K562 (cell line): ENCODE results near the gene GBP7. TPM values are rescaled to one million over a fixed set of nuclear protein-coding genes. Genes with fewer than 3 reads are reported as not detected.

Source experiments
- ATAC-seq: fragments of 200-7000 bp; cut with Tn5 transposase; 3 replicates; pipeline ENCODE4 v1.9.1; 2020; ENCODE audit warnings: moderate library complexity
- BruUV-seq: library from RNA; stranded (reverse); fragments of 400-500 nt; replicated peaks from 2 replicates; lab custom pipeline; 2021; lab: Mats Ljungman, UMichigan
- CTCF ChIA-PET: fragments of 300-600 bp; formaldehyde crosslinking; extraction: SDS; loops from one replicate; lab custom pipeline; 2021; ENCODE audit warnings: low intra/inter-chr PET ratio; lab: Yijun Ruan, JAX
- POLR2A ChIA-PET: fragments of 300-600, 350-650 bp; sonication (Branson Sonifier 250); formaldehyde crosslinking; extraction: SDS; loops from one replicate; lab custom pipeline; 2021; ENCODE audit warnings: antibody characterized with exemption, inconsistent platforms; lab: Yijun Ruan, JAX
- DNase-seq, 4 experiments: peaks; one replicate each; pipeline versions ENCODE4 v3.0.0 to v3.0.0-alpha.2; 2011 to 2018; ENCODE audit warnings: low spot score in 3 of 4, mixed read lengths in 3 of 4; ENCODE audit errors: extremely low read depth in 1 of 4
- FAIRE-seq: peaks from 2 replicates; lab custom pipeline; 2011; peaks lifted over from hg19 to GRCh38; lab: Jason Lieb, UNC
- H2AFZ ChIP-seq: 2 replicates; pipeline ENCODE4 v1.6.0; 2011; ENCODE audit warnings: low read depth, low read length, control low read depth, inconsistent platforms
- H3K27ac ChIP-seq: fragments of 200-600 bp; 3 replicates; pipeline ENCODE4 v1.8.0; 2011; ENCODE audit warnings: low read depth, mild to moderate bottlenecking, control low read depth, inconsistent platforms, low read length, moderate library complexity, mixed read lengths; ENCODE audit errors: extremely low read depth
- H3K27me3 ChIP-seq, 2 experiments: fragments of 300-600 bp in 1 of 2; 2 replicates in 1 of 2; 3 replicates in 1 of 2; pipeline versions ENCODE4 v1.6.0 to v1.8.0; 2011; ENCODE audit warnings: inconsistent platforms in 2 of 2, low read length in 2 of 2, mild to moderate bottlenecking in 1 of 2, mixed read lengths in 1 of 2, moderate library complexity in 1 of 2; ENCODE audit not compliant: control insufficient read depth in 2 of 2, insufficient read depth in 2 of 2
- H3K36me3 ChIP-seq: fragments of 300-600 bp; 3 replicates; pipeline ENCODE4 v1.8.0; 2011; ENCODE audit warnings: mild to moderate bottlenecking, low read length, inconsistent platforms; ENCODE audit not compliant: control insufficient read depth, insufficient read depth
- H3K4me1 ChIP-seq, 2 experiments: fragments of 200-600 bp in 1 of 2; replicated peaks in 1 of 2; 2 replicates in 1 of 2; 3 replicates in 1 of 2; pipeline versions ENCODE4 v1.5.1 to v1.8.0; 2011; ENCODE audit warnings: inconsistent platforms in 2 of 2, low read length in 2 of 2, mild to moderate bottlenecking in 1 of 2, mixed read lengths in 1 of 2, moderate library complexity in 1 of 2; ENCODE audit not compliant: control insufficient read depth in 2 of 2, insufficient read depth in 2 of 2
- H3K4me2 ChIP-seq: 2 replicates; pipeline ENCODE4 v1.6.1; 2011; ENCODE audit warnings: low read length, control low read depth, inconsistent platforms, mixed read lengths; ENCODE audit not compliant: insufficient read depth
- H3K4me3 ChIP-seq: fragments of 200-600 bp; sonication (generic), shearing (Covaris generic); 2 replicates; pipeline ENCODE4 v1.5.1; 2016; ENCODE audit warnings: control low read depth, inconsistent platforms
- H3K79me2 ChIP-seq: fragments of 200-600 bp; 3 replicates; pipeline ENCODE4 v1.8.0; 2011; ENCODE audit warnings: low read length, inconsistent platforms; ENCODE audit not compliant: control insufficient read depth, insufficient read depth
- H3K9ac ChIP-seq, 2 experiments: 2 replicates each; pipeline versions ENCODE4 v1.6.0 to v1.6.1; 2011; ENCODE audit warnings: low read depth in 2 of 2, low read length in 2 of 2, control low read depth in 1 of 2, inconsistent platforms in 1 of 2, mild to moderate bottlenecking in 1 of 2, mixed read lengths in 1 of 2; ENCODE audit not compliant: insufficient read depth in 1 of 2
- H3K9me1 ChIP-seq: one replicate; pipeline ENCODE4 v1.6.0; 2011; ENCODE audit warnings: inconsistent platforms, mild to moderate bottlenecking, low read length, moderate library complexity; ENCODE audit not compliant: control insufficient read depth, insufficient read depth
- H3K9me3 ChIP-seq: replicated peaks from 2 replicates; pipeline ENCODE4 v1.5.1; 2011; ENCODE audit warnings: low read depth, low read length, inconsistent platforms; ENCODE audit not compliant: control insufficient read depth, insufficient read depth
- H4K20me1 ChIP-seq: replicated peaks from 2 replicates; pipeline ENCODE4 v1.6.1; 2011; ENCODE audit warnings: low read length, inconsistent platforms, mixed read lengths; ENCODE audit not compliant: control insufficient read depth, insufficient read depth
- BRD9 ChIP-seq: fragments of 450-650 bp; IDR thresholded peaks from 2 replicates; pipeline ENCODE4 v1.6.1; 2018; ENCODE audit warnings: low read depth; ENCODE audit not compliant: partially characterized antibody
- CBX5 ChIP-seq: IDR thresholded peaks from 2 replicates; pipeline ENCODE4 v1.6.1; 2014; ENCODE audit warnings: low read depth, borderline replicate concordance
- CC2D1A ChIP-seq: fragments of 450-650 bp; IDR thresholded peaks from 2 replicates; pipeline ENCODE4 v1.6.1; 2017; ENCODE audit warnings: mild to moderate bottlenecking
- ESRRA ChIP-seq: fragments of 450-650 bp; IDR thresholded peaks from 2 replicates; pipeline ENCODE4 v1.6.1; 2014; ENCODE audit warnings: low read depth, mild to moderate bottlenecking, moderate library complexity, borderline replicate concordance
- HLTF ChIP-seq: fragments of 450-650 bp; IDR thresholded peaks from 2 replicates; pipeline ENCODE4 v1.6.1; 2016
- HNRNPK ChIP-seq: fragments of 200-400 bp; formaldehyde crosslinking; IDR thresholded peaks from one replicate; pipeline ENCODE4 v1.6.1; 2018; ENCODE audit warnings: mild to moderate bottlenecking, low read depth, low read length; ENCODE audit not compliant: poor library complexity, severe bottlenecking
- IFI16 ChIP-seq: fragments of 250-450 bp; sonication (Bioruptor Pico); IDR thresholded peaks from 2 replicates; pipeline ENCODE4 v2.1.2; 2022; ENCODE audit warnings: mild to moderate bottlenecking, inconsistent platforms
- IRF1 ChIP-seq: sonication (generic); formaldehyde crosslinking; IDR thresholded peaks from 2 replicates; pipeline ENCODE4 v1.8.0; 2022; ENCODE audit warnings: missing genetic modification reagents, mild to moderate bottlenecking, borderline replicate concordance
- PPARD ChIP-seq: fragments of 250-450 bp; sonication (Bioruptor Pico); IDR thresholded peaks from 2 replicates; pipeline ENCODE4 v1.8.0; 2022; ENCODE audit warnings: inconsistent platforms, mild to moderate bottlenecking, moderate library complexity
- SAFB2 ChIP-seq: fragments of 200-400 bp; formaldehyde crosslinking; IDR thresholded peaks from 2 replicates; pipeline ENCODE4 v1.6.1; 2018; ENCODE audit warnings: borderline replicate concordance, low read length, low read depth, moderate library complexity; ENCODE audit not compliant: severe bottlenecking
- SMARCB1 ChIP-seq: IDR thresholded peaks from 2 replicates; pipeline ENCODE4 v1.6.1; 2011; ENCODE audit warnings: improper control_type of control experiment, low read depth; ENCODE audit not compliant: insufficient read length
- SRSF3 ChIP-seq: fragments of 200-400 bp; formaldehyde crosslinking; IDR thresholded peaks from 2 replicates; pipeline ENCODE4 v1.6.1; 2016; ENCODE audit warnings: mild to moderate bottlenecking, low read length, moderate library complexity; ENCODE audit not compliant: insufficient read depth
- THAP7 ChIP-seq: fragments of 250-450 bp; sonication (Bioruptor Pico); IDR thresholded peaks from 2 replicates; pipeline ENCODE4 v1.5.0; 2021
- ZNF511 ChIP-seq: sonication (generic); formaldehyde crosslinking; IDR thresholded peaks from 2 replicates; pipeline ENCODE4 v1.8.0; 2022; ENCODE audit warnings: mild to moderate bottlenecking, missing genetic modification reagents
- ZNF609 ChIP-seq: sonication (generic); formaldehyde crosslinking; IDR thresholded peaks from 2 replicates; pipeline ENCODE4 v1.8.1; 2023; ENCODE audit warnings: missing genetic modification reagents, mild to moderate bottlenecking, borderline replicate concordance
- ZNF79 ChIP-seq: fragments of 250-450 bp; sonication (Bioruptor Pico); IDR thresholded peaks from 2 replicates; pipeline ENCODE4 v1.4.0; 2020; ENCODE audit warnings: low read depth, mild to moderate bottlenecking, moderate library complexity
- WGBS: fragments of 100-300 bp; shearing (Covaris generic); methylation state at CpG from one replicate; pipeline ENCODE4 v1.1.6; 2016; ENCODE audit warnings: low coverage, mixed read lengths; ENCODE audit not compliant: insufficient coverage; ENCODE audit errors: missing lambda C conversion rate; 5-methylcytosine and 5-hydroxymethylcytosine counted together
- in situ Hi-C: fragments of 300-500 bp; cut with MboI; formaldehyde crosslinking; loops from 4 replicates; pipeline ENCODE4 v1.15.0; 2018; ENCODE audit warnings: inconsistent platforms, mixed read lengths
- intact Hi-C: fragments of 100-400 bp; cut with micrococcal nuclease; formaldehyde crosslinking; loops from 2 replicates; pipeline ENCODE4 v1.14.2; 2022
- polyA plus RNA-seq, 8 experiments: library from polyadenylated mRNA; depleted of rRNA in 4 of 8; stranded (reverse) in 5 of 8; unstranded in 3 of 8; fragments of >200 nt; fragmentation: Nextera tagmentation in 2 of 8; fragmentation: Illumina TruSeq in 1 of 8; extraction: Ambion mirVana in 2 of 8; extraction: Trizol in 1 of 8; gene quantifications; 2 replicates each; pipeline versions ENCODE4 v1.2.1 to v1.2.3, GENCODE V29; 2011 to 2014; ENCODE audit warnings: inconsistent platforms in 1 of 8, missing spikeins in 1 of 8
- total RNA-seq, 7 experiments: library from RNA; depleted of rRNA in 6 of 7; stranded (reverse); fragments of >200 nt in 6 of 7; fragmentation: Illumina TruSeq in 2 of 7; extraction: Trizol in 2 of 7; gene quantifications; 2 replicates each; pipeline versions ENCODE4 v1.2.1 to v1.2.3, GENCODE V29; 2011 to 2021; ENCODE audit warnings: low replicate concordance in 1 of 7

The GBP7 gene
- total and polyA plus RNA-seq, 9 of the 15 experiments (the other 6 are each of a cell fraction or from before 2014, with no cell fraction given) = 0.03 TPM; not detected in 8

- TF ChIP-seq IFI16 (CRISPR knock-in tag) (no peak), ESRRA (no peak), BRD9 (no peak), SMARCB1 (no peak), SRSF3 (no peak)
Measured at GRCh38 chr1:89198081-89198480, 22.3 kb upstream of the GBP7 start (continued).

GRCh38 chr1:89195476-89195875, 19.7 kb upstream of the GBP7 start:
- CTCF ChIA-PET = no interaction called here
- intact Hi-C loops = loop anchor here (10.0 kb wide), 1 partner anchor 159 kb away; no protein-coding TSS in a partner anchor
- 0% methylated on average over 3 of the region's 3 CpGs for WGBS
- DNase-seq (no peak), FAIRE-seq (no peak), ATAC-seq (no peak)
- Histone ChIP-seq H3K4me1 (no peaks in the 10 kb centered on the region), H3K36me3 (no peaks in the 10 kb centered on the region), H3K9me3 (no peaks in the 10 kb centered on the region), H3K4me2 (no peak overlapping the region), H3K4me3 (no peak overlapping the region), H3K9ac (no peak overlapping the region), H3K79me2 (no peaks in the 10 kb centered on the region), H2AFZ (no peak overlapping the region), H3K9me1 (no peaks in the 10 kb centered on the region), H3K27ac (no peak overlapping the region), H4K20me1 (no peaks in the 10 kb centered on the region), H3K27me3 (peaks cover 5 to 8% of the 10 kb centered on the region in 2 experiments; a peak in 2 of 5 replicates)
- POLR2A ChIA-PET = no interaction called here
- BruUV-seq = no TSS peak
- in situ Hi-C loops = no loop called here
- no peak for TF ChIP-seq CBX5
- TF ChIP-seq CC2D1A = no peak
- no peak for TF ChIP-seq HNRNPK
- TF ChIP-seq IRF1 (CRISPR knock-in tag) = no peak
- TF ChIP-seq THAP7 (CRISPR knock-in tag) = no peak
- no peak for TF ChIP-seq ZNF79 (CRISPR knock-in tag)
- no peak for TF ChIP-seq ZNF511 (CRISPR knock-in tag)
- no peak for TF ChIP-seq PPARD (CRISPR knock-in tag)
- no peak for TF ChIP-seq SAFB2
- no peak for TF ChIP-seq HLTF
- no peak for TF ChIP-seq ZNF609 (CRISPR knock-in tag)
